GM19438 (cell line): Measurements from ENCODE around the gene KIAA0513.

Experiments used
- ATAC-seq: cut with Tn5 transposase; IDR thresholded peaks from one replicate; pipeline ENCODE4 v1.9.1; 2021; ENCODE audit warnings: low read depth; ENCODE audit not compliant: unreplicated experiment

Gene KIAA0513, protein sequence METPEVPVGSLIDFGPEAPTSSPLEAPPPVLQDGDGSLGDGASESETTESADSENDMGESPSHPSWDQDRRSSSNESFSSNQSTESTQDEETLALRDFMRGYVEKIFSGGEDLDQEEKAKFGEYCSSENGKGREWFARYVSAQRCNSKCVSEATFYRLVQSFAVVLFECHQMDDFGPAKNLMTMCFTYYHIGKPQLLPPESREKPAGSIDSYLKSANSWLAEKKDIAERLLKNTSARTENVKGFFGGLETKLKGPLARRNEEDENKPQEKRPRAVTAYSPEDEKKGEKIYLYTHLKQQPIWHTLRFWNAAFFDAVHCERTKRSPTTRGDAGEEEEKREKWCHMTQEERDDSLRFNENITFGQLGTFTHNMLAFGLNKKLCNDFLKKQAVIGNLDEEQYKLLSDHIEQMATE

GRCh38 chr16:85027349-85027957 lies at the start of gene KIAA0513:
Gene KIAA0513 (plus strand): TSS chr16:85027795. CDS start chr16:85067072, 39,277 bp downstream.
- peak; percentile 76 for ATAC-seq

DNA sequence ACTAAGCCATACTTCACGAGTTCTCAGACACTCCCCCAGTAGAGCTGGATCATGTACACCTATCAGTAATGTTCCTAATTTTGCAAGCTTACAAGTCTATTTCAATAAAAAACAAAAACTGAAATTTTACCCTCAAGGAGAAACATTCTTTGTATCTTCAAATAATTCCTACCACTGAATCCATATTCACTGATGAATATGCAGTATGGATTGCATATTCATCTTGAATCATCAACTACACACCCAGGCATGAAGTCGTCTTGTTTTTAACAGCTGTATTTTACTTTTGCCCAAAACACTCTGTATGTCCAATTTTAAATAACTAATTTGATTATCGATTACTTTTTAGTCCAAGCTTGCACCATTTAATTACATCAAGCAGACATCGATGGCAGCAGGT lies 48.1 kb upstream of the KIAA0513 start:
- ATAC-seq: no peak

DNA sequence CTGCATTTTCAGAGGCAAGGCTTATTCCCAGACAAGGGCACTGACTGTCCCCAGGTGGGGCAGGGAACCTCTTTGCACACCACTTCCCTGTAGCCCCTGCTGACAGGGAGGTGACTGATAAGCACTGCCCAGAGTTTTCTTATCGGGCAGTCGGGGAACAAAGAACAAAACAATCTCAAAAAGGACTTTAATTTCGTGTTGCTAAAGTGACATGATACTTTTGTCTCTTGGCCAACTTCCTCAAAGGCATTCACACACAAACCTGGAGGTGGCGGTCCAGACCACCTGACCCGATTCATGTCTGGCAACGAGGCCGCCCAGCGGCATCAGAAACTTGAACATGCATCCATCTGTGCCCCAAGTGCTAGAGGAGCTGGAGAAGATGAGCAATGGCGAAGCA lies 45.2 kb upstream of the KIAA0513 start:
- ATAC-seq: no peak

DNA sequence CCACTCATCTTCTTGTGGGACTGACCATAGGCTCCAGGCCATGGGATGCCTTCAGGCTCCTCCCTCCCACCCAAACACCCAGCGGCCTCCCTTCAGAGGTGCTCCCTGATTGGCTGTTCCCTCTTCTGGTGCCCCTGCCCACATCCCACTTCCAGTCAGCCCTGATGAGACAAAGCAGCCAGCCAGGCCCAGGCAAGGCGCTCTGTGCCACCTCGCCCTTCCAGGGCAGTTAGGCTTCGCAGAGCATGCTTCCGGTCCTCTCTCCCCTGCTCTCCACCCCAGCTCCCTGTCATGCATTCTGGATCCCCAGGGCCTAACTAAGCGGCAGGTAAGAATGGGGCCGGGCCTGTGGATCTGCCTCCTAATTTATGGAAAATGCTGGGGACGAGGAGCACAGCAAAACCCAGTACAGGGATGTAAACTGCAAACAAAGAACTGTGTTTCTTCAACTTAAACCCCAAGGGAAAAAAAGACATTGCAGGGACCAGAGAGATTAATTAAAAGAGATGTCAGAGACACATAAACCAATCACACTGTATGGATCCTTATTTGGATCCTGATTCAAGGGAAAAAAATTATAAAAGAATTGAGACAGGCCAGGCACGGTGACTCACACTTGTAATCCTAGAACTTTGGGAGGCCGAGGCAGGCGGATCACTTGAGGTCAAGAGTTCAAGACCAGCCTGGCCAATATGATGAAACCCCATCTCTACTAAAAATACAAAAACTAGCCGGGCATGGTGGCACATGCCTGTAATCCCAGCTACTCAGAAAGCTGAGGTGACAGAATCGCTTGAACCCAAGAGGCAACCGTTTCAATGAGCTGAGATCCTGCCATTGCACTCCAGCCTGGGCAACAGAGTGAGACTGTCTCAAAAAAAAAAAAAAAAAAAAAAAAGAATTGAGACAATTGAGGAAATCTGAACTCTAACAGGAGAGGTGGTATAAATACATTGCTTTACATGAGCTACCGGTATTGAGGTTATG lies 42.2 kb upstream of the KIAA0513 start:
- ATAC-seq: no peak

DNA sequence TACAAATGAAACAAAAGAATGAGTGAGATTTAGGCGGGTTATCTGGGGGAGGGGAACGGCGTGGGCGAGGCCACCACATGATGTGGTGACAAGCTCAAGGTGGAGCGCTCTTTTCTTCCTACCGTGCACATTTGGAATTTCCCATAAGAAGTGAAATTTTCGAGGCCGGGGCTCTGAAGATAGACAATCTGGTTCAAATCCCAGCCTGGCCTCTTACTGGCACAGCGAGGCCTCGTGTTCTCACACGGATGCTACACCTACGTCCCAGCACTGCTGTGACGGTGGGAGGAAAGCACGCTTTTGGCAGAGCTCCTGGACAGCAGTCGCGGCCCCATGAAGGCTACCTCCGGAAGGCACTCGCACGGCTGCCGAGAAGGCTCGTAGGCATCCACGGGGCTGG lies 41.5 kb upstream of the KIAA0513 start:
- no peak for ATAC-seq

- ATAC-seq: no peak
These were observed 40.7 kb upstream of the KIAA0513 start for GRCh38 chr16:84986879-84987278.

DNA sequence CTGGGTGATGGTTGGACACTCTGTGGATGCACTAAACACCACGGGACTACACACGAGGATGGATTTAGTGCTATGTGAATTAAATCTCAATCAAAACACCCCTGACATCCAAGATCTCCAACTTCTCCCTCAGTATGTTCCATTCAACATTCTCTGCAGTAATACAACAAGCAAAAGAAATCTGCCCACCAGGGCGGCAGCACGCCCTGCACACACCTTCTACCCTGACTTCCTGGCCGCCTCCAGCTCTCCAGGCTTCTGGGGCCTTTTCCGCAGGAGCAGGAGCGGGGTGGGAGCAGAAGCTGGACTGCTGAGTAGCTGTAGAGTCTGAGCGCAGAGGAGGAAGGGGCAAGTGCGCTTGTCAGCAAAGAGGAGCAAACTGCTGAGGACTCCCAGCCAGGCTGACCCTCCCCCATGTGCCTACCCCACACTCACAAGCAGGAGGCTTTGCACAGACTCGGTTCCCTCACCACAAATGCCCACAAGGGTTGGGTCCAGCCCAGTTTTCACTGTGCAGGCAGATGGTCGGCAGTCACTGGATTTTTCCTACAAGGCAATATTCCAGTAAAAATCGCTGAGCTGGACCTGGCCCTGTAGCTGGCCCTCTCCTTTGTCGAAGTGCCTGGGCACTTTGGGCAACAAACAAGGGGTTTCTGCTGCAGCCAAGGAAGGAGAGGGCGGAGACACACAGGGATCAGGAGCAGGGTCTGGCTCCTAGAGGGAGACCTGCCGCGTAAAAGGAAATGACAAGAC lies 39.1 kb upstream of the KIAA0513 start:
- no peak for ATAC-seq

DNA sequence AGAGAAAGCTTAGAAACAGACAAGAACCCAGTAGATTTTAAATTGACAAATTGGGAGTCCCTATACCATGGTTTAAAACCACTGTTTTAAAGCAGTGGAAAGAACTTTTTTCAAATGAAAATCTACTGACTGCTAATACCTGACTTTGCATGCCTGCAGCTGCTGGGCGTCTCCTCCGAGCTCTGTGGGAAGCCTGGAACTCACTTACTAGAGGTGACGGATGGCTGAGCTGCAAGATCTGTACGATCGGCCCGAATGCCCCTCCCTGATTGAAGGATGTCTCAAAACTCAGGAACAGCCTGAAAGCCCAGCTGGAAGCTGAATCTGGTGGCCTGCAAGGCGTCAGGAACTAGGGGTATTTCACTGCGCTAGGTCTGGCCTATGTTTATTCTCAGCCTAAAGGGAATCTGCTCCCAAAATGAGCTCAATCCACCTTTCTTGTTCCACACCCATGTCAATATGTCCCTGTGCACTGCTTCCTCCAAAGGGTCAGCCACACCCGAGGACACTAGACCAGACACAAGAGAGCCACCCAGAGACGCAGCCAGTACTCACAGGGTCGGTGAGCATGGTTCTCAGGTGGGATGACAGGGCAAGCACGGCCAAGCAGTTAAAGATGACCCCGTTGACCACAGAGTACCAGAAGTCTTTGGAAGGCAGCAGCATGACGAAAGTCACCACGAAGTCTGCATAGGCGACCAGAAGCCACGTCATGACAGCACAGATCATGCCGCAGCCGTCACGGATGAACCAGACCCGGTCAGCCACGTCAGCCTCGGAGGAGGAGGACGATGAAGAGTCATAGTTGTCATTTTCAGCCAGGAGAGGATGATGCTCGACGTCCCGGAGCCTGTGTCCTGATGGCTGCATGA lies 37.6 kb upstream of the KIAA0513 start:
- ATAC-seq: no peak

- no peak for ATAC-seq
These were observed 36.8 kb upstream of the KIAA0513 start for GRCh38 chr16:84990782-84991181.

DNA sequence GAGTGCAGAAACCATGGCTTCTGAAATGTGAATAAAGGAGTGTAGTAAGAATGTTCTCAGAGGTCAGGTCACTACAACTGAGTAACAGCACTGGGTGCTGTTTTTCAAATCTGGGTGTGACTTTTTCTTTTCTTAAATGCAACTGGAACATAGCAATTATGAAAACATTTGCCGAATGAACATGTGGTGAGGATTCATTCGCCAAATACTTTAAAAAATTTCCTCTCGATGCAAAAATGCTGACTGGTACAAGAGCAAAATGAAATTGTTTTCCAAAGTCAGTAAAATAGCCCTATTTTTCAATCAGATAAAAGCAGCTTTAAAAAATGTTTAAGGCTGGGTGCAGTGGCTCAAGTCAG lies 34.9 kb upstream of the KIAA0513 start:
- no peak for ATAC-seq

DNA sequence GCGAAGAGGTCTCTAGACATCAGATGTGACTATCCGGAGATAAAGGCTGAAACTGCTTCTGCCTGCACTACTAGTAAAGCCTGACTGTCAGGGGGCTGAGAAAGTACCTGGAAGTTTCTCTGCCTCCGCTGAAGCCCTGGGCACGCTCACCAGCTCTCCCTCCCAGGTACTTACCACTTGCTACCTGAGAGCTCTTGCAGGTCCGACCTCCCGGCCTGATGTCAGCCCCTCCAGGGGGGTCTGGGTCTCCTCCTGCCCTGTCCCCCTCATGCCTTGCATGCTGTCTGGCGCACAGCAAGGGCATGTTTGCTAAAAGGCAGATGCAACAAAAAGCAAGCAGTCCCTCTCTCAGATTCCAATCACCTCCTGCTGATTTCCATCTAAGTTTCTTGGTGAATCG lies 33.7 kb upstream of the KIAA0513 start:
- no peak for ATAC-seq

GRCh38 chr16:84995663-84996062 lies 31.9 kb upstream of the KIAA0513 start:
- no peak for ATAC-seq

DNA sequence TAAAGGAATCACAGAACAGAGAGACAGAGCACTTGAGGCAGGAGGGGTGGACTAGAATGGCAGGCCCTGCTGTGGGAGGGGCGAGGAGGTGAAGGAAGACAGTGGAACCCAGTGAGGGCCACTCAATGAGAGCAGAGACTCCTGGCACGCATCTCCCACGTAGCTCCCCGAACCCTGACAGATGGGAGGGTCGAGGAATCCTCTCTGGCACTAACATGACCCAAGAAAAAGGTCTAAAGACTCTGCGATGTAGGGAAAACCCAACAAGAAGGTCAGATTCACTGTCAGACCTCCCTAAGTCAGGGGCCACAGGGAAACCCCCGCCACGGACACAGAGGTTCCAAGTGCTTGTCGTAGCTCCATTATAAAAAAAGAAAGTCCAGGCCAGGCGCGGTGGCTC lies 31.2 kb upstream of the KIAA0513 start:
- ATAC-seq: no peak

- ATAC-seq: no peak
These were observed 28.4 kb upstream of the KIAA0513 start for GRCh38 chr16:84999200-84999599.

GRCh38 chr16:84999857-85000480 lies 27.6 kb upstream of the KIAA0513 start:
- ATAC-seq: no peak

GRCh38 chr16:85002099-85002541 lies 25.5 kb upstream of the KIAA0513 start:
- no peak for ATAC-seq

- ATAC-seq: no peak
These were observed 25.0 kb upstream of the KIAA0513 start for GRCh38 chr16:85002608-85003007.

DNA sequence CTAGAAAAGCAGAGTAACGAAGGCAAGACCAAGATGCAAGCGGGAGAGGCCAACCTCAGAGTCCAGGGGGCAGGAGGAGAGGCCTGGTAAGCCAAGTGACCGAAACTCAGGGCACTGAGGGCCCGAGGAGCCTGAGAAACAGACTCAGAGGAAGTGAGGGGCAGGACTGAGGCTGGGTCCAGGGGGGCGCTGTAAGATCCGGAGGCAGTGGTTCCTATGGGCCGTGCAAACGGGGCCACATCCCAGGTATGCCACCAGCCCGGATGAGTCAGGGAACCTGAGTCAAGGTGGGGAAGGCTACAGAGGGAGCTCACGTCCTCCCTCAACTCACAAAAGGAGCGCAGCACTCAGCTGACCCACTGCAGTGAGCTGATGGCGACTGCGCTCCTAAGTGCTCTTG lies 24.5 kb upstream of the KIAA0513 start:
- ATAC-seq: no peak
